ENCODE measurements around the gene TCL1A. TPM values are rescaled to one million over a fixed set of nuclear protein-coding genes. Genes with fewer than 3 reads are reported as not detected.

Gene TCL1A

Small RNA genes lying within 50 kb of the gene (small RNA-seq; reads per million reads assigned to genes)
- gene RF02193 (ENCODE audit: insufficient read depth) = not detected

Measured in neuronal stem cell (in vitro differentiated cells).